ENCODE results near the gene POLR3GL.

POLR3GL gene

DNA sequence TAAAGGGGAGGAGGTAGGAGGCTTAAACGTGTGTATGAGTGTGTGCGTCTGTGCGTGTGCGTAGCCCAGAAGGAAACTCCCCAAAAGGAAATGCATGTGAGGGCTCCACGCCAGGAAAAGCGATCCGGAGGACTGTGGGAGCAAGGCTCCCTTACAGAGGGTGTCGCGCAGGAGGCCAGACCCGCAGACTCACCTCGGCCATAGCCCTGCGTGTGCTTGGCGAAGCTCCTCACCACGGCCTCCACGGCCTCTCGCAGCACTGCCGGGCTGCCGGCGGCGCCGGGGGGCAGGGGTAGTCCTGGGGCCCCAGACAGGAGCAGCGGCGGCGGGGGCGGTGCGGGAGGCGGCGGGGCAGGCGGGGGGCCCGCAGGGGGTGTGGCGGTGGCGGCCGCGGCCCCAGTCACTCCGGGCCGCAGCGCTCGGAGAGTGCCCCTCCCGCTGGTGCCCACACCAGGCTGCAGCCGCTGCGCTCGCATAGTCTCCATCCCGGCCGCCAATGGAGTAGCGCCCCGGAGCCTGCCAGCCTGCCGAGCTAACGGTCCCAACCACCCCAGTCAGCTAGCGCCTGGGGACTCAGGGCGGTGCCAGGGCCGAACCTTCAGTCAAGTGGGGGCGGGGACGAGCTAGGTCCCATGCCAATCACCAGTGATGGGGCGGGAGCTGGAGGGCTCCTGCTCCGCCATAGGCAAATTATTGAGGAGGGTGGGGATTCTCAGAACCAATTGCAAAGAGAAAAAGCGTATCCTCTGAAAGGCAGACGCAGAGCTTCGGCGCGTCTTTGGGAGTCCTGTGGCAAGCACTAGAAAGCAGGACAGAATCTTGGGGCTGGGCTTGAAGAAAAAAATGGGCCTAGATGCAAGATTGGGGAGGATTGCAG lies 6.8 kb upstream of the POLR3GL start, which contains the start of gene LIX1L:
TSS of gene LIX1L (minus strand) at position 575 of the 877 bp plus-strand sequence. CDS start at position 485, 90 bp downstream.
- peak within 1 kb of the TSS; percentile 79 for H3K4me3 ChIP-seq (ENCODE audit: low read length)
- TF ChIP-seq, protein P1, sequence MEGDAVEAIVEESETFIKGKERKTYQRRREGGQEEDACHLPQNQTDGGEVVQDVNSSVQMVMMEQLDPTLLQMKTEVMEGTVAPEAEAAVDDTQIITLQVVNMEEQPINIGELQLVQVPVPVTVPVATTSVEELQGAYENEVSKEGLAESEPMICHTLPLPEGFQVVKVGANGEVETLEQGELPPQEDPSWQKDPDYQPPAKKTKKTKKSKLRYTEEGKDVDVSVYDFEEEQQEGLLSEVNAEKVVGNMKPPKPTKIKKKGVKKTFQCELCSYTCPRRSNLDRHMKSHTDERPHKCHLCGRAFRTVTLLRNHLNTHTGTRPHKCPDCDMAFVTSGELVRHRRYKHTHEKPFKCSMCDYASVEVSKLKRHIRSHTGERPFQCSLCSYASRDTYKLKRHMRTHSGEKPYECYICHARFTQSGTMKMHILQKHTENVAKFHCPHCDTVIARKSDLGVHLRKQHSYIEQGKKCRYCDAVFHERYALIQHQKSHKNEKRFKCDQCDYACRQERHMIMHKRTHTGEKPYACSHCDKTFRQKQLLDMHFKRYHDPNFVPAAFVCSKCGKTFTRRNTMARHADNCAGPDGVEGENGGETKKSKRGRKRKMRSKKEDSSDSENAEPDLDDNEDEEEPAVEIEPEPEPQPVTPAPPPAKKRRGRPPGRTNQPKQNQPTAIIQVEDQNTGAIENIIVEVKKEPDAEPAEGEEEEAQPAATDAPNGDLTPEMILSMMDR (conservative IDR thresholded peaks at IDR 0.05; ENCODE audit: low read depth, low read length): no peak
- DNase-seq (ENCODE audit: low read depth): peak; percentile 91

- no peak overlapping the region for H3K4me3 ChIP-seq (ENCODE audit: low read length)
- TF ChIP-seq, protein P1 (conservative IDR thresholded peaks at IDR 0.05; ENCODE audit: low read depth, low read length): no peak
- DNase-seq (ENCODE audit: low read depth): no peak
Observed at GRCh38 chr1:145958734-145959133, 5.8 kb upstream of the POLR3GL start.

- no peak for DNase-seq (ENCODE audit: low read depth)
- TF ChIP-seq, protein P1 (conservative IDR thresholded peaks at IDR 0.05; ENCODE audit: low read depth, low read length): no peak
- H3K4me3 ChIP-seq (ENCODE audit: low read length): no peak overlapping the region
Observed at GRCh38 chr1:145959333-145959732, 5.2 kb upstream of the POLR3GL start.

- TF ChIP-seq, protein P1 (conservative IDR thresholded peaks at IDR 0.05; ENCODE audit: low read depth, low read length): no peak
- no peak for DNase-seq (ENCODE audit: low read depth)
- peak overlapping the region; percentile 75 for H3K4me3 ChIP-seq (ENCODE audit: low read length)
Observed at GRCh38 chr1:145959957-145960467, 4.5 kb upstream of the POLR3GL start.

DNA sequence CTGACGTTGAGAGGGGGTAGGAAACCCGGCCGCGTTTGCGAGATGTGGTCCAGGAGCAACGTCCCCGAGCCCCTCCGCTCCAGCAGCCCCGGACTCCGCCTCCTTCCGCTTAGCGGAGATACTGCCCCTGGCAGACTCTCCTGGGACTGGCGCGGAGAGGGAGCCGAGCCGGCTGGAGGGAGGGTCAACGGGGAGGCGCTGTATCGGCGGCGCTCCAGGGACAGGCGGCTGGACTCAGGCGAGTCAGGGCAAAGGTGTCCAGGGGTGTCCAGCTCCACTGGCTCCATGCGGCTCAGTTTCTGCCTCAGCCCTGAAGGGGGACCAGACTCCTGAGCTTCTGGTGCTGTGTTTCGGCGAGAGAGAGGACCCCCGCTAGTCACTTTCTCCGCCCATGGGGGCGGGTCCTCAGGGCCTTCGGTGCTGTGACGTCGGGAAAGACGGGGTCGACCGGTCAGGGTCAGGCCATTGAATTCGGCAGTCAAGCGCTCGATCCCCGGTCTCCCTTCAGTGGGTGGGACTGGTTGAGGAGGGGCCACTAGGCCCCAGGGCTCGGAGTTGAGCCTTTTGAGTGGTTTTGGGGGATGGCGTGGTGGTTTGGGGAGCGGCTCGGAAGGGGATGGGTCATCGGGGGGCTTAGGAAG lies 3.9 kb upstream of the POLR3GL start:
- peak overlapping the region; percentile 75 for H3K4me3 ChIP-seq (ENCODE audit: low read length)
- DNase-seq (ENCODE audit: low read depth): no peak
- TF ChIP-seq, protein P1 (conservative IDR thresholded peaks at IDR 0.05; ENCODE audit: low read depth, low read length): peak; percentile 23

GRCh38 chr1:145961109-145961424 lies 3.4 kb upstream of the POLR3GL start:
- H3K4me3 ChIP-seq (ENCODE audit: low read length): peak overlapping the region; percentile 75
- TF ChIP-seq, protein P1 (conservative IDR thresholded peaks at IDR 0.05; ENCODE audit: low read depth, low read length): no peak
- no peak for DNase-seq (ENCODE audit: low read depth)

All from retinal pigment epithelial cell (primary cell).